Posterior cingulate gyrus (tissue), 11 donors: ENCODE data around the gene PGAP1.
"Not testable (repeated sequence)": the region's sequence is repeated elsewhere in the genome, so short reads cannot be mapped to it uniquely, and the experiment has no call there.

ENCODE experiments used
- DNase-seq, 10 donors: peaks; one replicate each; pipeline versions ENCODE4 v3.0.0 to v3.0.0-alpha.2; 2020 to 2021; ENCODE audit warnings: mixed read lengths in 3 of 10
- intact Hi-C: fragments of 100-400 bp; cut with DNase I; formaldehyde crosslinking; loops from one replicate; pipeline ENCODE4 v1.15.1; 2023

PGAP1 gene

GRCh38 chr2:196951973-196952372 is 25.5 kb upstream of the PGAP1 start:
- intact Hi-C loops, result no loop called here
- DNase-seq, result no peak

GRCh38 chr2:196949116-196949515 is 22.6 kb upstream of the PGAP1 start:
- intact Hi-C loops, result no loop called here
- DNase-seq, result no peak

GRCh38 chr2:196944570-196944969 is 18.1 kb upstream of the PGAP1 start:
- intact Hi-C loops, result no loop called here
- no peak for DNase-seq

GRCh38 chr2:196941398-196942078 is 15.0 kb upstream of the PGAP1 start:
- intact Hi-C loops, result no loop called here
- no peak for DNase-seq

- no peak for DNase-seq
- intact Hi-C loops, result no loop called here
These were observed 12.9 kb upstream of the PGAP1 start for GRCh38 chr2:196939371-196939770.

- intact Hi-C loops, result no loop called here
- no peak for DNase-seq
These were observed 8.9 kb upstream of the PGAP1 start for GRCh38 chr2:196935432-196935831.

GRCh38 chr2:196934672-196935071 is 8.2 kb upstream of the PGAP1 start:
- no peak for DNase-seq
- intact Hi-C loops, result no loop called here

- intact Hi-C loops, result loop anchor here (2.0 kb wide), 1 partner anchor 77 kb away; no protein-coding TSS in a partner anchor
- DNase-seq, result no peak
These were observed 5.0 kb upstream of the PGAP1 start for GRCh38 chr2:196931555-196931954.

- intact Hi-C loops, result loop anchor here (2.0 to 5.0 kb wide), 3 partner anchors 60 to 450 kb away; partner anchors contain the start of gene ANKRD44
- peak in 1 of 10 donors; percentile 12 for DNase-seq
These were observed 1.1 kb upstream of the PGAP1 start for GRCh38 chr2:196927376-196928225.

GRCh38 chr2:196925768-196926561 is 542 bp downstream of the PGAP1 start:
- intact Hi-C loops, result loop anchor here (2.0 to 5.0 kb wide), 3 partner anchors 61 to 451 kb away; partner anchors contain the start of gene ANKRD44

GRCh38 chr2:196925051-196925767 is 1.3 kb downstream of the PGAP1 start:
- DNase-seq, result no peak
- intact Hi-C loops, result loop anchor here (5.0 kb wide), 2 partner anchors 62 to 452 kb away; no protein-coding TSS in a partner anchor

More at GRCh38 chr2:196925768-196926561, 542 bp downstream of the PGAP1 start:
- peak; percentile 20 to 89 (median 43) for DNase-seq

GRCh38 chr2:196924051-196924450 is 2.5 kb downstream of the PGAP1 start:
- intact Hi-C loops, result no loop called here
- no peak for DNase-seq

- no peak for DNase-seq
- intact Hi-C loops, result no loop called here
These were observed 7.6 kb downstream of the PGAP1 start for GRCh38 chr2:196918927-196919326.

GRCh38 chr2:196917802-196918201 is 8.7 kb downstream of the PGAP1 start:
- DNase-seq, result no peak
- intact Hi-C loops, result no loop called here

- DNase-seq, result no peak
- intact Hi-C loops, result no loop called here
These were observed 10.9 kb downstream of the PGAP1 start for GRCh38 chr2:196915507-196916189.

GRCh38 chr2:196914867-196915460 is 11.5 kb downstream of the PGAP1 start:
- no peak for DNase-seq
- intact Hi-C loops, result no loop called here

- intact Hi-C loops, result no loop called here
- DNase-seq, result no peak
These were observed 12.8 kb downstream of the PGAP1 start for GRCh38 chr2:196913691-196914090.

- intact Hi-C loops, DNase-seq: not testable (repeated sequence)
These were observed 21.1 kb downstream of the PGAP1 start for GRCh38 chr2:196905365-196905764.

- intact Hi-C loops, result no loop called here
- no peak for DNase-seq
These were observed 23.7 kb downstream of the PGAP1 start for GRCh38 chr2:196902828-196903227.
